ENCODE measurements around the gene LUZP2. TPM values are rescaled to one million over a fixed set of nuclear protein-coding genes. Genes with fewer than 3 reads are reported as not detected.

LUZP2 gene
- total RNA-seq, 2 donors from 2014 or later = 2.0 to 2.4 TPM

- H3K9me3 ChIP-seq (ENCODE audit: control insufficient read depth, low read length) = no peaks in the 10 kb centered on the region
- Mint-ChIP-seq H3K9me3 (no peaks in the 10 kb centered on the region), H3K27ac (no peak overlapping the region), H3K36me3 (ENCODE audit: low read depth) (no peaks in the 10 kb centered on the region), H3K27me3 (ENCODE audit: insufficient read depth) (no peaks in the 10 kb centered on the region), H3K4me3 (no peak overlapping the region), H3K4me1 (peaks cover 24% of the 10 kb centered on the region)
- whole genome bisulfite sequencing, 2 experiments (ENCODE audit: insufficient coverage in 1 of 2, insufficient read length in 1 of 2) = 98 to 100% methylated on average over 1 to 2 of the region's 2 CpGs
- peaks cover 4% of the 10 kb centered on the region for H3K4me1 ChIP-seq (ENCODE audit: control insufficient read depth, insufficient read depth, low read length)
- H3K9ac ChIP-seq (ENCODE audit: extremely low read depth, low read length, poor library complexity, severe bottlenecking) = no peak overlapping the region
- no peaks in the 10 kb centered on the region for H3K36me3 ChIP-seq (ENCODE audit: control insufficient read depth, insufficient read depth, low read length)
- no peaks in the 10 kb centered on the region for H3K27me3 ChIP-seq (ENCODE audit: control insufficient read depth, insufficient read depth, low read length, poor library complexity, severe bottlenecking)
- no peak for DNase-seq
- no peak overlapping the region for H3K4me3 ChIP-seq (ENCODE audit: low read length)
- TF ChIP-seq CTCF (conservative IDR thresholded peaks at IDR 0.05) = no peak
- no peak overlapping the region for H3K27ac ChIP-seq (ENCODE audit: low read depth, low read length)
Observed at GRCh38 chr11:24624432-24624831, 127.6 kb downstream of the LUZP2 start.

GRCh38 chr11:24625975-24626374 is 129.1 kb downstream of the LUZP2 start:
- no peak overlapping the region for H3K4me3 Mint-ChIP-seq
- 88 to 100% methylated on average over 1 of the region's 1 CpG for WGBS, 2 experiments (ENCODE audit: insufficient coverage in 1 of 2, insufficient read length in 1 of 2)
- no peaks in the 10 kb centered on the region for H3K27me3 Mint-ChIP-seq (ENCODE audit: insufficient read depth)
- H3K4me1 Mint-ChIP-seq = peaks cover 16% of the 10 kb centered on the region
- no peak overlapping the region for H3K27ac Mint-ChIP-seq
- Histone ChIP-seq H3K27ac (ENCODE audit: low read depth, low read length) (no peak overlapping the region), H3K27me3 (ENCODE audit: control insufficient read depth, insufficient read depth, low read length, poor library complexity, severe bottlenecking) (no peaks in the 10 kb centered on the region), H3K4me3 (ENCODE audit: low read length) (no peak overlapping the region), H3K9ac (ENCODE audit: extremely low read depth, low read length, poor library complexity, severe bottlenecking) (no peak overlapping the region), H3K9me3 (ENCODE audit: control insufficient read depth, low read length) (no peaks in the 10 kb centered on the region), H3K4me1 (ENCODE audit: control insufficient read depth, insufficient read depth, low read length) (no peaks in the 10 kb centered on the region), H3K36me3 (ENCODE audit: control insufficient read depth, insufficient read depth, low read length) (no peaks in the 10 kb centered on the region)
- no peaks in the 10 kb centered on the region for H3K9me3 Mint-ChIP-seq
- TF ChIP-seq CTCF (conservative IDR thresholded peaks at IDR 0.05) = no peak
- no peak for DNase-seq
- H3K36me3 Mint-ChIP-seq (ENCODE audit: low read depth) = no peaks in the 10 kb centered on the region

- no peaks in the 10 kb centered on the region for H3K27me3 ChIP-seq (ENCODE audit: control insufficient read depth, insufficient read depth, low read length, poor library complexity, severe bottlenecking)
- H3K27ac ChIP-seq (ENCODE audit: low read depth, low read length) = no peak overlapping the region
- no peak overlapping the region for H3K9ac ChIP-seq (ENCODE audit: extremely low read depth, low read length, poor library complexity, severe bottlenecking)
- Mint-ChIP-seq H3K9me3 (no peaks in the 10 kb centered on the region), H3K4me1 (no peaks in the 10 kb centered on the region), H3K36me3 (ENCODE audit: low read depth) (no peaks in the 10 kb centered on the region), H3K27me3 (ENCODE audit: insufficient read depth) (no peaks in the 10 kb centered on the region), H3K4me3 (no peak overlapping the region), H3K27ac (no peak overlapping the region)
- no peak overlapping the region for H3K4me3 ChIP-seq (ENCODE audit: low read length)
- H3K36me3 ChIP-seq (ENCODE audit: control insufficient read depth, insufficient read depth, low read length) = no peaks in the 10 kb centered on the region
- TF ChIP-seq CTCF (conservative IDR thresholded peaks at IDR 0.05) = no peak
- 90 to 100% methylated on average over 2 to 5 of the region's 5 CpGs for WGBS, 2 experiments (ENCODE audit: insufficient coverage in 1 of 2, insufficient read length in 1 of 2)
- H3K9me3 ChIP-seq (ENCODE audit: control insufficient read depth, low read length) = no peaks in the 10 kb centered on the region
- DNase-seq = no peak
- H3K4me1 ChIP-seq (ENCODE audit: control insufficient read depth, insufficient read depth, low read length) = no peaks in the 10 kb centered on the region
Observed at GRCh38 chr11:24628224-24628776, 131.4 kb downstream of the LUZP2 start.

All from endodermal cell (in vitro differentiated cells).